ENCODE results near the gene SCMH1. TPM values are rescaled to one million over a fixed set of nuclear protein-coding genes. Genes with fewer than 3 reads are reported as not detected.

Gene SCMH1
- total RNA-seq, 1 donor from 2014 or later = 9.7 TPM

- DNase-seq (ENCODE audit: low read depth in 2 of 2) = peak; percentile 93 to 96
Measured at GRCh38 chr1:40979241-40980067, 262.7 kb downstream of the SCMH1 start, which contains the start of gene CTPS1. Gene CTPS1 (plus strand): TSS chr1:40979696. CDS start chr1:40983291, 3,595 bp downstream.

GRCh38 chr1:40978886-40979240 is 263.2 kb downstream of the SCMH1 start:
- no peak for DNase-seq (ENCODE audit: low read depth in 2 of 2)

GRCh38 chr1:40977716-40978115 is 264.4 kb downstream of the SCMH1 start:
- no peak for DNase-seq (ENCODE audit: low read depth in 2 of 2)

Other genes with a start within 250 kb of the SCMH1 start
- under 0.01 and 0.20 TPM in 2 replicates for gene SLFNL1, start 220.6 kb downstream of the SCMH1 start, total RNA-seq
- gene FOXO6, start 119.1 kb upstream of the SCMH1 start, total RNA-seq = not detected in 2 replicates
- gene EDN2, start 242.4 kb upstream of the SCMH1 start, total RNA-seq = not detected in 2 replicates

Measured in lung microvascular endothelial cell (primary cell).